Prostate gland (tissue), 2 donors: Measurements from ENCODE around the gene CHST11.

Experiments
- CTCF ChIP-seq, 4 experiments: fragments of 200-600 bp in 2 of 4; fragments of 450-650 bp in 2 of 4; sonication (generic) in 2 of 4; IDR thresholded peaks; 1 replicate in 3 of 4; 2 replicates in 1 of 4; pipeline ENCODE4 v1.5.1; 2016 to 2019; ENCODE audit warnings: antibody characterized with exemption in 4 of 4, mild to moderate bottlenecking in 2 of 4, moderate library complexity in 2 of 4
- POLR2A ChIP-seq: fragments of 450-650 bp; IDR thresholded peaks from one replicate; pipeline ENCODE4 v1.6.1; 2016; ENCODE audit warnings: antibody characterized with exemption, mild to moderate bottlenecking

- TF ChIP-seq CTCF (IDR thresholded peaks at IDR 0.05) (no peak), POLR2A (no peak)
Measured at GRCh38 chr12:104624529-104624928, 167.8 kb downstream of the CHST11 start.
